Mesenchymal stem cell (in vitro differentiated cells and primary cell): Measurements from ENCODE around the gene CLGN.

ENCODE experiments used
- DNase-seq: peaks from one replicate; pipeline ENCODE4 v3.0.0-alpha.2; 2013
- H2AFZ ChIP-seq: one replicate; pipeline ENCODE4 v1.6.1; 2013; ENCODE audit warnings: low read depth, mild to moderate bottlenecking, control low read depth, inconsistent platforms, low read length, moderate library complexity
- H2AK5ac ChIP-seq: 2 replicates; pipeline ENCODE4 v1.6.1; 2013; ENCODE audit warnings: low read length, moderate library complexity, mild to moderate bottlenecking, inconsistent platforms; ENCODE audit not compliant: severe bottlenecking
- H2BK120ac ChIP-seq: one replicate; pipeline ENCODE4 v1.6.1; 2013; ENCODE audit warnings: low read depth, mild to moderate bottlenecking, inconsistent platforms, low read length, moderate library complexity
- H2BK12ac ChIP-seq, 2 experiments: one replicate each; pipeline ENCODE4 v1.6.1; 2013; ENCODE audit warnings: inconsistent platforms in 2 of 2, low read length in 2 of 2, mild to moderate bottlenecking in 2 of 2, moderate library complexity in 2 of 2, control low read depth in 1 of 2
- H2BK15ac ChIP-seq: one replicate; pipeline ENCODE4 v1.6.1; 2013; ENCODE audit warnings: mild to moderate bottlenecking, low read depth, inconsistent platforms; ENCODE audit not compliant: poor library complexity, severe bottlenecking
- H2BK5ac ChIP-seq: 2 replicates; pipeline ENCODE4 v1.6.1; 2013; ENCODE audit warnings: low read depth, mild to moderate bottlenecking, low read length, control low read depth, inconsistent platforms; ENCODE audit not compliant: poor library complexity, severe bottlenecking
- H3K14ac ChIP-seq, 2 experiments: one replicate each; pipeline ENCODE4 v1.6.1; 2013; ENCODE audit warnings: inconsistent platforms in 2 of 2, low read length in 2 of 2, control low read depth in 1 of 2, mild to moderate bottlenecking in 1 of 2, moderate library complexity in 1 of 2
- H3K18ac ChIP-seq, 2 experiments: one replicate each; pipeline ENCODE4 v1.6.1; 2013; ENCODE audit warnings: inconsistent platforms in 2 of 2, low read length in 2 of 2, control low read depth in 1 of 2, low read depth in 1 of 2, mild to moderate bottlenecking in 1 of 2
- H3K23ac ChIP-seq, 2 experiments: one replicate each; pipeline ENCODE4 v1.6.1; 2013; ENCODE audit warnings: inconsistent platforms in 2 of 2, low read length in 2 of 2, mild to moderate bottlenecking in 2 of 2, moderate library complexity in 2 of 2, control low read depth in 1 of 2
- H3K27ac ChIP-seq: 2 replicates; pipeline ENCODE4 v1.5.1; 2013; ENCODE audit warnings: mild to moderate bottlenecking, moderate library complexity, low read length, control low read depth, inconsistent platforms; ENCODE audit not compliant: poor library complexity, severe bottlenecking
- H3K27me3 ChIP-seq, 2 experiments: 2 replicates each; pipeline versions ENCODE4 v1.6.1 to v1.7.0; 2013; ENCODE audit warnings: low read length in 2 of 2, mild to moderate bottlenecking in 2 of 2, moderate library complexity in 2 of 2, control low read depth in 1 of 2, inconsistent platforms in 1 of 2; ENCODE audit not compliant: control insufficient read depth in 1 of 2, insufficient read depth in 1 of 2
- H3K36me3 ChIP-seq, 2 experiments: 2 replicates each; pipeline versions ENCODE4 v1.6.1 to v1.7.0; 2013; ENCODE audit warnings: low read length in 2 of 2, control low read depth in 1 of 2, inconsistent platforms in 1 of 2, low read depth in 1 of 2, mild to moderate bottlenecking in 1 of 2; ENCODE audit not compliant: insufficient read depth in 2 of 2, control insufficient read depth in 1 of 2
- H3K4ac ChIP-seq, 2 experiments: one replicate each; pipeline ENCODE4 v1.6.1; 2013; ENCODE audit warnings: inconsistent platforms in 2 of 2, low read length in 2 of 2, mild to moderate bottlenecking in 2 of 2, moderate library complexity in 2 of 2, control low read depth in 1 of 2, low read depth in 1 of 2
- H3K4me1 ChIP-seq: 2 replicates; pipeline ENCODE4 v1.6.1; 2013; ENCODE audit warnings: low read depth, low read length, control low read depth; ENCODE audit not compliant: control insufficient read depth, insufficient read depth
- H3K4me2 ChIP-seq: 2 replicates; pipeline ENCODE4 v1.6.1; 2013; ENCODE audit warnings: low read length, mild to moderate bottlenecking, inconsistent platforms; ENCODE audit not compliant: poor library complexity, severe bottlenecking
- H3K4me3 ChIP-seq, 2 experiments: 2 replicates each; pipeline versions ENCODE4 v1.5.1 to v1.7.0; 2013; ENCODE audit warnings: low read length in 2 of 2, mild to moderate bottlenecking in 2 of 2, control low read depth in 1 of 2, low read depth in 1 of 2; ENCODE audit not compliant: insufficient read depth in 1 of 2
- H3K79me1 ChIP-seq: replicated peaks from 2 replicates; pipeline ENCODE4 v1.6.1; 2013; ENCODE audit warnings: mild to moderate bottlenecking, control low read depth, low read length, inconsistent platforms; ENCODE audit not compliant: poor library complexity, severe bottlenecking
- H3K9ac ChIP-seq: 2 replicates; pipeline ENCODE4 v1.7.0; 2013; ENCODE audit warnings: mild to moderate bottlenecking, low read length, moderate library complexity
- H3K9me3 ChIP-seq: 2 replicates; pipeline ENCODE4 v1.7.0; 2013; ENCODE audit warnings: mild to moderate bottlenecking, low read length; ENCODE audit not compliant: control insufficient read depth
- H4K8ac ChIP-seq: one replicate; pipeline ENCODE4 v1.6.1; 2013; ENCODE audit warnings: inconsistent platforms, mild to moderate bottlenecking, low read length, moderate library complexity
- H4K91ac ChIP-seq: one replicate; pipeline ENCODE4 v1.6.1; 2013; ENCODE audit warnings: mild to moderate bottlenecking, low read length, inconsistent platforms
- WGBS: methylation state at CpG from one replicate; pipeline ENCODE4 v1.1.7; 2013; ENCODE audit warnings: mixed read lengths; 5-methylcytosine and 5-hydroxymethylcytosine counted together

The CLGN gene

DNA sequence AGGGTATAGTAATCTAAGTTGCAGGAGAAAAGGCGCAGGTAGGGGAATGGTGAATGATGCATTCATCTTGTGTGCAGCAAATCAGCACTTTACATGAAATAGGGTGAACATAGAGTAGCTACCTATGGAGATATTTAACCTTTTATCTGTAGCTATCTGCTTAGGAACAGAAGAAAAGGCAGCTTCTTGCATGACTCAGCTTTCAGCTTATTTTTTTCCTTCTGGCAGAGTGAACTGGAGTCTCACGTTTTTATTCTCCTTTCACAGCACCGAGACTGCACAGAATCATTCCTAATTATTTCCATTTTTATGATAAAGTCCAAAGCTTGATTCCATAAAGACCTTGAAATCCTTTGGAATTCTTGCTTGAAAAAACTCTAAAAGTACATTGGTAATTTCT is 58.8 kb downstream of the CLGN start:
- Histone ChIP-seq H3K4me3 (no peak overlapping the region), H3K4me1 (no peaks in the 10 kb centered on the region), H3K27me3 (no peaks in the 10 kb centered on the region), H2BK12ac (no peak overlapping the region), H3K18ac (no peak overlapping the region), H2AK5ac (no peak overlapping the region), H3K14ac (no peak overlapping the region), H2BK15ac (no peak overlapping the region), H2AFZ (no peak overlapping the region), H3K9ac (no peak overlapping the region), H2BK120ac (no peak overlapping the region), H3K36me3 (no peaks in the 10 kb centered on the region), H4K91ac (no peak overlapping the region), H3K27ac (no peak overlapping the region), H3K23ac (no peak overlapping the region), H3K4me2 (no peak overlapping the region), H3K79me1 (no peaks in the 10 kb centered on the region), H3K4ac (no peak overlapping the region), H4K8ac (no peak overlapping the region), H3K9me3 (no peaks in the 10 kb centered on the region), H2BK5ac (no peak overlapping the region)
- WGBS: 93% methylated on average over 3 of the region's 3 CpGs
- no peak for DNase-seq

DNA sequence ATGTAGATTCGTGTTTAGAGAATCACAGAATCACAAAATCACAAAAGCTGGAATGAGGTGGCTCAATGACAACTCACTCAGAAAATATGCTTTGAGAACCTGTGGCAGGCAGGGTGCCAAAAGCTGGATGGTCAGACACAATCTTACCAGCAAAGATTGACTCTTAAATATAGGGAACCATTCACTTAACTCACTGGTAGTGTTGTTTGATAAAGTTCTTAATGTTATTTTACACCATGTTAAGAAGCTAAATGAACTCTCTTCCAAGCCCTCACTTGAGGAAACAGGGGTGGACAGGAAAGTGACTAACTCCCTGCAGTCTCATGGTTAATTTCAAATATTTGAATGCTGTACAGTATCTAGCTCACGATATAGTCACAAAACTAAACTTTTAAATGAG is 59.7 kb downstream of the CLGN start:
- Histone ChIP-seq H3K14ac (no peak overlapping the region), H3K27me3 (no peaks in the 10 kb centered on the region), H3K79me1 (no peaks in the 10 kb centered on the region), H2BK5ac (no peak overlapping the region), H3K4me2 (no peak overlapping the region), H3K4ac (no peak overlapping the region), H3K9me3 (no peaks in the 10 kb centered on the region), H4K8ac (no peak overlapping the region), H2BK12ac (no peak overlapping the region), H3K18ac (no peak overlapping the region), H4K91ac (no peak overlapping the region), H2BK15ac (no peak overlapping the region), H3K36me3 (no peaks in the 10 kb centered on the region), H2BK120ac (no peak overlapping the region), H3K9ac (peak overlapping the region; percentile 35), H2AK5ac (no peak overlapping the region), H3K4me3 (no peak overlapping the region), H3K23ac (no peak overlapping the region), H2AFZ (no peak overlapping the region), H3K27ac (peak overlapping the region; percentile 43), H3K4me1 (peaks cover 2% of the 10 kb centered on the region)
- WGBS: 81% methylated on average over 2 of the region's 2 CpGs
- DNase-seq: no peak

DNA sequence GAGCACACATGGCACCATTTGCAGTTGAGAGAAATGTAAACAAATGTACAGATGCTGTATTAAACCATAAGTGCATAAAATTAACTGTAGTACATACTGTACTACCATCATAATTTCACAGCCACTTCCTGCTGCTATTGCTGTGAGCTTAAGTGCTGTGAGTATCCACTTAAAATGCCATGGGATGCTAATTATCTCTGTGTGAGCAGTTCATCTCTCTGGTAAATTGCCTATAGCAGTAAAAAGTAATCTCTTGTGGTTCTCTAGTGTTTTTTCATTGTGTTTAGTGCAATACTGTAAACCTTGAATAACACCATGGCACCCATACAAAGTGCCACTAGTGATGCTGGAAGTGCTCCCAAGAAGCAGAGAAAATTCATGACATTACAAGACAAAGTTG is 63.9 kb downstream of the CLGN start:
- no peak overlapping the region for H3K9ac ChIP-seq
- H3K4me1 ChIP-seq: peaks cover 2% of the 10 kb centered on the region
- peak; percentile 55 for DNase-seq
- no peak overlapping the region for H3K27ac ChIP-seq
- H3K18ac ChIP-seq: no peak overlapping the region
- no peak overlapping the region for H2BK120ac ChIP-seq
- H2BK15ac ChIP-seq: no peak overlapping the region
- no peak overlapping the region for H4K91ac ChIP-seq
- H4K8ac ChIP-seq: no peak overlapping the region
- no peak overlapping the region for H2BK5ac ChIP-seq
- no peak overlapping the region for H3K4me2 ChIP-seq
- no peak overlapping the region for H2BK12ac ChIP-seq
- no peaks in the 10 kb centered on the region for H3K36me3 ChIP-seq
- no peaks in the 10 kb centered on the region for H3K79me1 ChIP-seq
- no peak overlapping the region for H3K4me3 ChIP-seq
- no peaks in the 10 kb centered on the region for H3K9me3 ChIP-seq
- H3K4ac ChIP-seq: no peak overlapping the region
- no peak overlapping the region for H3K14ac ChIP-seq
- no peak overlapping the region for H3K23ac ChIP-seq
- H2AK5ac ChIP-seq: no peak overlapping the region
- no peaks in the 10 kb centered on the region for H3K27me3 ChIP-seq
- no peak overlapping the region for H2AFZ ChIP-seq

DNA sequence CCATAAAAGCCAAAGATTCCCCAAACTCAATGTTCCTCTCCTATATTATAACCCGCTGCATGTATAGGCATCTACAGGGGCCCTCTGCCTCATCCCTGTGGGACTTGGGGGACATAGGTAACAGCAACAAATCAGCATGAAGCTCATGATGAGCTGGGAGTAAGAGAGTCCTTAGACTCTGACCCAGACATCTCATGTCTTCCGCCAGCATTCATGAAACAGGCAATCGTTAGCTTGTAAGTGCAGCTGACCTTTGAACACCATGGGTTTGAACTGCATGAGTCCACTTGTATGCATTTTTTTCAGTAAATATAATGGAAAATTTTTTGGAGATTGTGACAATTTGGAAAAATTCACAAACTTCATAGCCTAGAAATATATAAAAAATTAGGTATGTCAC is 64.4 kb downstream of the CLGN start:
- Histone ChIP-seq H3K4me2 (no peak overlapping the region), H3K4me3 (no peak overlapping the region), H3K18ac (no peak overlapping the region), H2AFZ (no peak overlapping the region), H2BK15ac (no peak overlapping the region), H3K79me1 (no peaks in the 10 kb centered on the region), H2BK120ac (no peak overlapping the region), H3K4me1 (peaks cover 2% of the 10 kb centered on the region), H4K8ac (no peak overlapping the region), H3K27me3 (no peaks in the 10 kb centered on the region), H2BK12ac (no peak overlapping the region), H3K36me3 (no peaks in the 10 kb centered on the region), H3K27ac (peak overlapping the region; percentile 79), H3K4ac (no peak overlapping the region), H3K23ac (no peak overlapping the region), H3K9me3 (no peaks in the 10 kb centered on the region), H3K14ac (no peak overlapping the region), H2AK5ac (no peak overlapping the region), H3K9ac (no peak overlapping the region), H4K91ac (no peak overlapping the region), H2BK5ac (peak overlapping the region; percentile 77)
- DNase-seq: peak; percentile 28
- WGBS: 61% methylated on average over 3 of the region's 3 CpGs
